Measurements from ENCODE around the gene WDR74.
"Not testable (repeated sequence)": the region's sequence is repeated elsewhere in the genome, so short reads cannot be mapped to it uniquely, and the experiment has no call there.

- TF ChIP-seq CTCF (IDR thresholded peaks at IDR 0.05); EZH2 (IDR thresholded peaks at IDR 0.05; ENCODE audit: borderline replicate concordance, insufficient read depth, low read depth, low read length, poor library complexity, severe bottlenecking): not testable (repeated sequence)
These were observed 19.9 kb upstream of the WDR74 start for GRCh38 chr11:62859281-62859703.
